ENCODE results near the gene CDHR5. TPM values are rescaled to one million over a fixed set of nuclear protein-coding genes. Genes with fewer than 3 reads are reported as not detected.

CDHR5 gene
- total and polyA plus RNA-seq, 9 of the 15 experiments (the other 6 are each of a cell fraction or from before 2014, with no cell fraction given), result 0.16 TPM; not detected in 8

DNA sequence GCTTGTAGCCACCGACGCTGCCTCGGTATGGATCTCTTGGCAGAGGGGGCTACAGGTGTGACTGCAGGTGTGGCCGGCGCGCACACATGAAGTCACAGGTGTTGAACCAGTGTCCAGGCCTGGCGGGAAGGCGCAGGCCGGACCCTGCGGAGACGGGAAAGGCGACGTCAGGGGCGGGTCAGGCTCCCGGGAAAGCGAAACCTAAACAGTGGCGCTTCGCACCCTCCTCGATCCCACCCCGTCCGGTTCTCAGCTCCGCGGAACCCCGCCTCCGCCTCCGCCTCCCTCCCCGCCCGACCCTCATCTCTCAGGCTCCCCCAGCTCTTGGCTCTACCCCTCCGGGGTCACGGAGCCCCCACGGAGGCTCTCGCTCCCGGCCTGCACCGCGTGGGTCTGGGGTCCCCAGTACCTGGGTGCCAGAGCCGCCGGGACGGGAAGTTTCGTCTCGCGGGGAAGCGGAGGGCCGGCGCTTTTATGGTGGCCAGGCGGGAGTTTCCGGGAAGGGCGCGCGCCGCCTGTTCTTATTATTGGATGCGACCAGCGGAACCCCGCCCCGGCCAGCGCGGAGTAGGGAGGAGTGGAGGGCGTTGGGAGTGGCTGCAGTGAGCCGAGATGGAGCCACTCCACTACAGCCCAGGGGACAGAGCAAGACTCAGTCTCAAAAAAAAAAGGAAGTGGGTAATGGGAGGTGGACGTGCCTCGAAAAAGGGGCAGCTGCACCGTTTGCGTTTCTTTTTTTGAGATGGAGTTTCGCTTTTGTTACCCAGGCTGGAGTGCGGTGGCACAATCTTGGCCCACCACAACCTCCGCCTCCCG is 9.0 kb downstream of the CDHR5 start, which contains the start of gene IRF7 (continued):
- TF ChIP-seq, protein P1, sequence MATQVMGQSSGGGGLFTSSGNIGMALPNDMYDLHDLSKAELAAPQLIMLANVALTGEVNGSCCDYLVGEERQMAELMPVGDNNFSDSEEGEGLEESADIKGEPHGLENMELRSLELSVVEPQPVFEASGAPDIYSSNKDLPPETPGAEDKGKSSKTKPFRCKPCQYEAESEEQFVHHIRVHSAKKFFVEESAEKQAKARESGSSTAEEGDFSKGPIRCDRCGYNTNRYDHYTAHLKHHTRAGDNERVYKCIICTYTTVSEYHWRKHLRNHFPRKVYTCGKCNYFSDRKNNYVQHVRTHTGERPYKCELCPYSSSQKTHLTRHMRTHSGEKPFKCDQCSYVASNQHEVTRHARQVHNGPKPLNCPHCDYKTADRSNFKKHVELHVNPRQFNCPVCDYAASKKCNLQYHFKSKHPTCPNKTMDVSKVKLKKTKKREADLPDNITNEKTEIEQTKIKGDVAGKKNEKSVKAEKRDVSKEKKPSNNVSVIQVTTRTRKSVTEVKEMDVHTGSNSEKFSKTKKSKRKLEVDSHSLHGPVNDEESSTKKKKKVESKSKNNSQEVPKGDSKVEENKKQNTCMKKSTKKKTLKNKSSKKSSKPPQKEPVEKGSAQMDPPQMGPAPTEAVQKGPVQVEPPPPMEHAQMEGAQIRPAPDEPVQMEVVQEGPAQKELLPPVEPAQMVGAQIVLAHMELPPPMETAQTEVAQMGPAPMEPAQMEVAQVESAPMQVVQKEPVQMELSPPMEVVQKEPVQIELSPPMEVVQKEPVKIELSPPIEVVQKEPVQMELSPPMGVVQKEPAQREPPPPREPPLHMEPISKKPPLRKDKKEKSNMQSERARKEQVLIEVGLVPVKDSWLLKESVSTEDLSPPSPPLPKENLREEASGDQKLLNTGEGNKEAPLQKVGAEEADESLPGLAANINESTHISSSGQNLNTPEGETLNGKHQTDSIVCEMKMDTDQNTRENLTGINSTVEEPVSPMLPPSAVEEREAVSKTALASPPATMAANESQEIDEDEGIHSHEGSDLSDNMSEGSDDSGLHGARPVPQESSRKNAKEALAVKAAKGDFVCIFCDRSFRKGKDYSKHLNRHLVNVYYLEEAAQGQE (IDR thresholded peaks at IDR 0.05; ENCODE audit: borderline replicate concordance), result no peak
- TF ChIP-seq, protein P1 (CRISPR knock-in tag; IDR thresholded peaks at IDR 0.05; ENCODE audit: low read depth), result 0 out of 2 replicates have a peak, but pooled peaks have one; percentile 12
- TF ChIP-seq ATF1 (CRISPR knock-in tag; IDR thresholded peaks at IDR 0.05), result no peak
- TF ChIP-seq ATF1 (tag; IDR thresholded peaks at IDR 0.05), result peak; percentile 50
- TF ChIP-seq NFATC3 (IDR thresholded peaks at IDR 0.05), result no peak
- no peak for TF ChIP-seq TOE1 (IDR thresholded peaks at IDR 0.05; ENCODE audit: borderline replicate concordance)
- TF ChIP-seq TOE1 (CRISPR knock-in tag; IDR thresholded peaks at IDR 0.05; ENCODE audit: borderline replicate concordance, low read depth), result no peak
- no peak for TF ChIP-seq ZNF143 (CRISPR knock-in tag; IDR thresholded peaks at IDR 0.05)
- no peak for TF ChIP-seq ARID1B (IDR thresholded peaks at IDR 0.05)
- no peak for TF ChIP-seq ZNF165 (CRISPR knock-in tag; IDR thresholded peaks at IDR 0.05; ENCODE audit: borderline replicate concordance)
- 0 out of 2 replicates have a peak, but pooled peaks have one; percentile 31 for TF ChIP-seq CHD2 (IDR thresholded peaks at IDR 0.05; ENCODE audit: low read depth, low read length)
- no peak for TF ChIP-seq ZNF134 (CRISPR knock-in tag; conservative IDR thresholded peaks at IDR 0.05)
- TF ChIP-seq IRF9 (tag; IDR thresholded peaks at IDR 0.05), result no peak
